Prostate gland (tissue), 2 donors: ENCODE data around the gene NDRG3. TPM values are rescaled to one million over a fixed set of nuclear protein-coding genes. Genes with fewer than 3 reads are reported as not detected.
"Not testable (repeated sequence)": the region's sequence is repeated elsewhere in the genome, so short reads cannot be mapped to it uniquely, and the experiment has no call there.

Experiments used
- DNase-seq: peaks from one replicate; pipeline ENCODE4 v3.0.0-alpha.2; 2019; ENCODE audit warnings: low spot score
- H3K27ac ChIP-seq, 2 donors: fragments of 200-600 bp; sonication (generic); 2 replicates each; pipeline ENCODE4 v1.5.1; 2017 to 2019
- H3K27me3 ChIP-seq: fragments of 200-600 bp; sonication (generic); replicated peaks from 2 replicates; pipeline ENCODE4 v1.5.1; 2019; ENCODE audit not compliant: insufficient read depth
- H3K36me3 ChIP-seq, 2 donors: fragments of 200-600 bp; sonication (generic); 1 replicate in 1 of 2; 2 replicates in 1 of 2; pipeline versions ENCODE4 v1.5.1 to v1.8.1; 2017 to 2019
- H3K4me1 ChIP-seq: fragments of 200-600 bp; sonication (generic); replicated peaks from 2 replicates; pipeline ENCODE4 v1.5.1; 2019
- H3K4me3 ChIP-seq, 2 donors: fragments of 200-600 bp; sonication (generic); 2 replicates each; pipeline ENCODE4 v1.5.1; 2017 to 2019
- H3K9me3 ChIP-seq: fragments of 200-600 bp; sonication (generic); 2 replicates; pipeline ENCODE4 v1.5.1; 2017
- POLR2A ChIP-seq: fragments of 450-650 bp; IDR thresholded peaks from one replicate; pipeline ENCODE4 v1.6.1; 2016; ENCODE audit warnings: antibody characterized with exemption, mild to moderate bottlenecking
- POLR2AphosphoS5 ChIP-seq: sonication (generic); formaldehyde crosslinking; IDR thresholded peaks from one replicate; pipeline ENCODE4 v1.6.1; 2017; ENCODE audit warnings: antibody characterized with exemption
- WGBS: methylation state at CpG from one replicate; pipeline ENCODE4 v1.1.5; 2018; 5-methylcytosine and 5-hydroxymethylcytosine counted together
- intact Hi-C: fragments of 100-400 bp; cut with DNase I; formaldehyde crosslinking; loops from one replicate; pipeline ENCODE4 v1.14.2; 2022
- total RNA-seq, 2 donors: library from RNA; depleted of rRNA; stranded (reverse); fragments of >200 nt; gene quantifications; one replicate each; pipeline ENCODE4 v1.1.0, GENCODE V29; 2016
- TF ChIP-seq, protein P1 (sequence below), 4 experiments: fragments of 200-600 bp in 2 of 4; fragments of 450-650 bp in 2 of 4; sonication (generic) in 2 of 4; IDR thresholded peaks; 1 replicate in 3 of 4; 2 replicates in 1 of 4; pipeline ENCODE4 v1.5.1; 2016 to 2019; ENCODE audit warnings: antibody characterized with exemption in 4 of 4, mild to moderate bottlenecking in 2 of 4, moderate library complexity in 2 of 4

The NDRG3 gene
- total RNA-seq, 2 donors from 2014 or later: 42.8 to 127 TPM

DNA sequence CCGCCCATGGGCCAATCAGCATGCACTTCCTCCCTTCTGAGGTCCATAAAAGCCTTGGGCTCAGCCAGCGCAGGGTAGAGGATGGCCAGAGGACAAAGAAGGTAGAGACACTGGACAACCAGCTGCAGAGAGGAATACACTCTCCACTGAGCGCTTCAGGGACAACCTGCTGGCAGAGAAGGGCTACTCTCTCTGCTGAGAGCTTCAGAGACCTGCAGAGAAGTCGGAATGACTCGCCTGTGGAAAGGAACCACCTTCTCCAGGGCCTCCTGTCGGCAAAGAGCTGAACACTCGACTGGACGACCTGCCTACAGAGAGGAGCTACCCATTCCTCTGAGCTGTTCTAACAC, 68.5 kb downstream of the NDRG3 start:
- Histone ChIP-seq H3K27ac (no peak overlapping the region), H3K9me3 (no peaks in the 10 kb centered on the region), H3K4me3 (no peak overlapping the region), H3K4me1 (no peaks in the 10 kb centered on the region), H3K27me3 (no peaks in the 10 kb centered on the region), H3K36me3 (peaks cover 0 to 5% of the 10 kb centered on the region in 2 donors)
- intact Hi-C loops: no loop called here
- TF ChIP-seq, protein P1, sequence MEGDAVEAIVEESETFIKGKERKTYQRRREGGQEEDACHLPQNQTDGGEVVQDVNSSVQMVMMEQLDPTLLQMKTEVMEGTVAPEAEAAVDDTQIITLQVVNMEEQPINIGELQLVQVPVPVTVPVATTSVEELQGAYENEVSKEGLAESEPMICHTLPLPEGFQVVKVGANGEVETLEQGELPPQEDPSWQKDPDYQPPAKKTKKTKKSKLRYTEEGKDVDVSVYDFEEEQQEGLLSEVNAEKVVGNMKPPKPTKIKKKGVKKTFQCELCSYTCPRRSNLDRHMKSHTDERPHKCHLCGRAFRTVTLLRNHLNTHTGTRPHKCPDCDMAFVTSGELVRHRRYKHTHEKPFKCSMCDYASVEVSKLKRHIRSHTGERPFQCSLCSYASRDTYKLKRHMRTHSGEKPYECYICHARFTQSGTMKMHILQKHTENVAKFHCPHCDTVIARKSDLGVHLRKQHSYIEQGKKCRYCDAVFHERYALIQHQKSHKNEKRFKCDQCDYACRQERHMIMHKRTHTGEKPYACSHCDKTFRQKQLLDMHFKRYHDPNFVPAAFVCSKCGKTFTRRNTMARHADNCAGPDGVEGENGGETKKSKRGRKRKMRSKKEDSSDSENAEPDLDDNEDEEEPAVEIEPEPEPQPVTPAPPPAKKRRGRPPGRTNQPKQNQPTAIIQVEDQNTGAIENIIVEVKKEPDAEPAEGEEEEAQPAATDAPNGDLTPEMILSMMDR (IDR thresholded peaks at IDR 0.05): no peak
- TF ChIP-seq POLR2A: no peak
- TF ChIP-seq POLR2AphosphoS5: no peak
- WGBS: 99% methylated on average over 8 of the region's 8 CpGs
- DNase-seq: no peak

DNA sequence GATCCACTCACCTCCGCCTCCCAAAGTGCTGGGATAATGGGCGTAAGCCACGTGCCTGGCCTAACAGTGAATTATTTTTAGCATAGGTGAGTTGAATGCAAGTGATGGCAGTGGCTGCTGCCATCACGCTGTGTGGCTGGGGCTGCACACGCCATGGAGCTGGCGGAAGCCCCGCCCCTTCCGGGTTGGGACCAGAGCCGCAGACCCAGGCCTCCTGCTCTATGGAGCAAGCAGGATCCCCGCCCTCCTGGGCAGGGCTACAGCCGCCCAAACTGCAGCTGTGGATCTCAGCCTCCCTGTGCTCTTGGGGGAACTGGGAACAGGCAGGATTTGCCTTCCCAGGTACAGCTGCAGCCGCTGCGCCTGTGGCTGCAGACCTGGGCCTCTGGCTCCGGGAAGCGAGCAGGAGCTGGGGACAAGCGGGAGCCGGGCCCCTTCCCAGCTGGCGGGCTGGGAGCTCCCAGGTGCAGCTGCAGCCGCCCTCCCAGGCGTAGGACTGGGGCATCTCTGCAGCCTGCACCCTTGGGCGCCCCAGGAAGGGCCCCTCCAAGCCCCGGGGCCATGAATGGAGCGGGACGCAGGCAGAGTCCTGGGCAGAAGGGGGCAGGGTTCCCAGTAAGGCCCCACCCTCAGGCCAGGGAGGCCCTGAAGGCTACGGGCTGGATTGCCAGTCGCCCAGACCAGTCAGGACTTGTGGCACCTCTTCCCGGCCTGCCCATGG, 69.0 kb downstream of the NDRG3 start:
- WGBS: 94% methylated on average over 21 of the region's 27 CpGs
- H3K9me3 ChIP-seq: no peaks in the 10 kb centered on the region
- intact Hi-C loops: no loop called here
- no peaks in the 10 kb centered on the region for H3K4me1 ChIP-seq
- no peak for DNase-seq
- no peak overlapping the region for H3K4me3 ChIP-seq
- TF ChIP-seq, protein P1 (IDR thresholded peaks at IDR 0.05): no peak
- TF ChIP-seq POLR2A (no peak), POLR2AphosphoS5 (no peak)
- H3K27ac ChIP-seq: no peak overlapping the region
- H3K27me3 ChIP-seq: no peaks in the 10 kb centered on the region
- H3K36me3 ChIP-seq: peaks cover 0 to 5% of the 10 kb centered on the region in 2 donors

DNA sequence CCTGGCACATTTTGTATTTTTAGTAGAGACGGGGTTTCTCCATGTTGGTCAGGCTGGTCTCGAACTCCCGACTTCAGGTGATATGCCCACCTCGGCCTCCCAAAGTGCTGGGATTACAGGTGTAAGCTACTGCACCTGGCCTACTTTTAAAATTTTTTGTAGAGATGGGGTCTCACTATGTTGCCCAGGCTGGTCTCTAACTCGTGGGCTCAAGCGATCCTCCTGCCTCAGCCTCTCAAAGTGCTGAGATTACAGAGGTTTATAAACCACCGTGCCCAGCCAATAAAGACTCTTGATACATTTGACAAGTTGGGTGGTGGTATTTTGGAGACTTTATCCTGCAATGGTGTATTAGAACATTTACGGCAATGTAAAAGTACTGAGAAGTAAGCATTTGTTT, 70.3 kb downstream of the NDRG3 start:
- H3K27ac ChIP-seq, intact Hi-C loops, H3K4me1 ChIP-seq, H3K9me3 ChIP-seq, H3K36me3 ChIP-seq, H3K4me3 ChIP-seq, DNase-seq, H3K27me3 ChIP-seq: not testable (repeated sequence)
- WGBS: 97% methylated on average over 8 of the region's 8 CpGs

DNA sequence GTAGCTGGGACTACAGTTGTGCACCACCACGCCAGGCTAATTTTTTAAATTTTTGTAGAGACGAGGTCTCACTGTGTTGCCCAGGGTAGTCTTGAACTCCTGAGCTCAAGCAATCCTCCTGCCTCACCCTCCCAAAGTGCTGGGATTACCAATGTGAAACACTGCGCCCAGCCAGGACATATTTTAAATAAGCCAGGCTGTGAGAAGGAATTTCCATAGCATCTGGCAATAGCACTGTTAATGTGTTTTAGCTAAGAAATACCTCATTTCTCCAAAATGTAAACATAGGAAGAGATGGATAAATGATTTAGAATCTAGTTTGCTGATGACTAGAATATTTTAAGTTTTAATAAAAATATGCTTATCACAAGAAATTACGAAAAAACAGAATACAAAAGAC, 72.9 kb downstream of the NDRG3 start:
- WGBS: 96% methylated on average over 4 of the region's 4 CpGs
- H3K9me3 ChIP-seq: no peaks in the 10 kb centered on the region
- no peak overlapping the region for H3K4me3 ChIP-seq
- no peak for TF ChIP-seq POLR2AphosphoS5
- TF ChIP-seq POLR2A: no peak
- TF ChIP-seq, protein P1 (IDR thresholded peaks at IDR 0.05): no peak
- no peak overlapping the region for H3K27ac ChIP-seq
- no peaks in the 10 kb centered on the region for H3K27me3 ChIP-seq
- DNase-seq: no peak
- no peaks in the 10 kb centered on the region for H3K36me3 ChIP-seq
- H3K4me1 ChIP-seq: no peaks in the 10 kb centered on the region
- intact Hi-C loops: no loop called here

DNA sequence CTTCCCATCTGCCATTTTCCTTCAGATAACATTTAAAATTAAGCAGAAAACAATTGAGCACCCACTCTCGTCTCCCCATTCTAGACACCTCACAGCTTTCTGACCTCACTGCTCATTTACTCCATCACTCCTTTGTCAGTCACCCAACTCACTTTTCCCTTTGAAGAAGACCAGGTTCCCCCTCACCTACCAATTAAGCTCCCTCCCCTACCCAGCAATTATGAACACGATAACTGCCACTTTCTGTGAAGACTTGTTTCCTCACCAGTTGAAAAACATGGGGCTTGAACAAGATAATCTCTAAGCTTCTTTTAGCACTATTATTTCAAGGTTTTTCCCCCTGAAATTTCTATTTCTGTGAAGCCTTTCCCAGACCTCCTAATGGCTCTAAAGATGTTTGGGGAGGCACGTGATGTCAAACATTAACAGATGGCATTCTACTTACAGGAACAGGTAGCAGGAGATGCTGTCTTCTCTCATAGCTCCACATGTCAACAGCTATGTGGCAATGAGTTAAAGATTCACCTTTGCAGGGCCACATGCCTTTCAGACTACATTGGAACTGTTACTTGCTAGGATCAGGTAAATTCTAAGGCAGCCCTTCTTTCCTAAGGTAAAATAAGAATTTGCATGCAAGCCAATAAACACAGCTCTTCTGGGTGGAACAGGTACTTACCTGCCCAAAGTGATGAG, 75.1 kb downstream of the NDRG3 start:
- H3K27me3 ChIP-seq: no peaks in the 10 kb centered on the region
- no peaks in the 10 kb centered on the region for H3K9me3 ChIP-seq
- no peak for DNase-seq
- intact Hi-C loops: no loop called here
- H3K4me1 ChIP-seq: no peaks in the 10 kb centered on the region
- H3K27ac ChIP-seq: no peak overlapping the region
- TF ChIP-seq, protein P1 (IDR thresholded peaks at IDR 0.05): no peak
- TF ChIP-seq POLR2AphosphoS5 (no peak), POLR2A (no peak)
- no peak overlapping the region for H3K4me3 ChIP-seq
- WGBS: 76% methylated on average over 3 of the region's 3 CpGs
- no peaks in the 10 kb centered on the region for H3K36me3 ChIP-seq
